Measurements from ENCODE around the gene PKN2. TPM values are rescaled to one million over a fixed set of nuclear protein-coding genes. Genes with fewer than 3 reads are reported as not detected.

PKN2 gene
- total RNA-seq, 4 donors from 2014 or later: 30.9 to 47.8 (median 38.4) TPM

DNA sequence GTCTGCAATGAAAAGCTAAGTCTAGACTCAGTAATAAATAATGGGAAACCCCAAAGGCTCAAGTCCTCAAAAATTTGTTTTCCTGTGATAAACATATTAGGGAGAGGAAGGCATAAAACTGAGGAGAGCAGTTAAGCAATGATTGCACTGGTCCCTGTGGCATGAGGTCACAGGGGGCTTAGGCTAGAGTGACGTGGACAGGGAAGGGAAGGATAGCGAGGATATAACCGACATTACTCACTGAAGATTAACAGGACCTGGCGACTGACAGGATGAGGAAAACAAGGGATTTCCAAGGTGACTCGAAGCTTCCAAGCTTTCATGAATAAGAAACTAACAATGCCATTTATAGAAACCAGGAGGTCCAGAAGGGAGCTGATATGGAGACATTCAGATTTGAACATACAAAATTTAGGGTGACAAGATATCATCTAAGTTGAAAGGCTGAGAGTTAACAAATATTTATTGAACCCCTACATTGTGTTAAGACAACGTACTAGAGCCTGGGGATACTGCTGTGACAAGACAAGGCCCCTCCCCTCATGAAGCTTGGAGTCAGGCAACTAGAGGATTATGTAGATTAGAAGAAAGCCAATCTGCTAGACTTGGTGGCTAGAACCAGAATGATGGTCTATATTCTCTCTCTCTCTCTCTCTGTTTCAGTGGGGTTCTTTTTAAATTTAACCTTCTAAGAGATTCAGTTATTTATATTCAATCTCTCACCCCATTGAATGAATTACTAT lies 33.2 kb upstream of the PKN2 start:
- no peaks in the 10 kb centered on the region for H3K36me3 ChIP-seq
- 60 to 69% methylated on average over 2 to 6 of the region's 6 CpGs for WGBS, 2 donors (ENCODE audit: low coverage in 1 of 2)
- no peak overlapping the region for H3K27ac ChIP-seq
- H3K4me3 ChIP-seq: no peak overlapping the region
- TF ChIP-seq EP300 (IDR thresholded peaks at IDR 0.05) (no peak), POLR2A (IDR thresholded peaks at IDR 0.05) (no peak), POLR2AphosphoS5 (IDR thresholded peaks at IDR 0.05) (no peak)
- TF ChIP-seq, protein P1, sequence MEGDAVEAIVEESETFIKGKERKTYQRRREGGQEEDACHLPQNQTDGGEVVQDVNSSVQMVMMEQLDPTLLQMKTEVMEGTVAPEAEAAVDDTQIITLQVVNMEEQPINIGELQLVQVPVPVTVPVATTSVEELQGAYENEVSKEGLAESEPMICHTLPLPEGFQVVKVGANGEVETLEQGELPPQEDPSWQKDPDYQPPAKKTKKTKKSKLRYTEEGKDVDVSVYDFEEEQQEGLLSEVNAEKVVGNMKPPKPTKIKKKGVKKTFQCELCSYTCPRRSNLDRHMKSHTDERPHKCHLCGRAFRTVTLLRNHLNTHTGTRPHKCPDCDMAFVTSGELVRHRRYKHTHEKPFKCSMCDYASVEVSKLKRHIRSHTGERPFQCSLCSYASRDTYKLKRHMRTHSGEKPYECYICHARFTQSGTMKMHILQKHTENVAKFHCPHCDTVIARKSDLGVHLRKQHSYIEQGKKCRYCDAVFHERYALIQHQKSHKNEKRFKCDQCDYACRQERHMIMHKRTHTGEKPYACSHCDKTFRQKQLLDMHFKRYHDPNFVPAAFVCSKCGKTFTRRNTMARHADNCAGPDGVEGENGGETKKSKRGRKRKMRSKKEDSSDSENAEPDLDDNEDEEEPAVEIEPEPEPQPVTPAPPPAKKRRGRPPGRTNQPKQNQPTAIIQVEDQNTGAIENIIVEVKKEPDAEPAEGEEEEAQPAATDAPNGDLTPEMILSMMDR (IDR thresholded peaks at IDR 0.05): no peak
- H3K4me1 ChIP-seq: peaks cover 0 to 7% (median 0%) of the 10 kb centered on the region in 3 donors
- H3K27me3 ChIP-seq: no peaks in the 10 kb centered on the region
- no peak for ATAC-seq
- no peaks in the 10 kb centered on the region for H3K9me3 ChIP-seq

DNA sequence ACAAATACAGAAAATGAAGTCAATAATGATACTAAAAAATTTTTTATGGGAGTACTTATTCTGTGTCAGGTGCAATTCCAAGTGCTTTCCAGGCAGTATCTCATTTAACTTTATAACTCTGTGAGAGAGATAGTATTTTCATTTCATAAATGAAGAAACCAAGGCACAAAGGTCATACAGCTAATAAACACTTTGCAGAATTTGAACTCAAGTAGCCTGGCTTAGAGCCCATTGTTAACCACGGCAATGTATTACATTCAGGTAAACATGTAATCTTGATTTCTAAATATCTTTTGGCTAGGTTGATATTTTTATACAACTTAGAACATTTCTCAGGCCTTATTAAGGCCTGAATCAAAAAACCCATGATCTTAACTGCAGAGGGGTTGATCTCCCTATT lies 28.9 kb upstream of the PKN2 start:
- no peak overlapping the region for H3K4me3 ChIP-seq
- no peak overlapping the region for H3K27ac ChIP-seq
- TF ChIP-seq, protein P1 (IDR thresholded peaks at IDR 0.05): no peak
- TF ChIP-seq EP300 (IDR thresholded peaks at IDR 0.05) (no peak), POLR2AphosphoS5 (IDR thresholded peaks at IDR 0.05) (no peak), POLR2A (IDR thresholded peaks at IDR 0.05) (no peak)
- H3K9me3 ChIP-seq: no peaks in the 10 kb centered on the region
- H3K36me3 ChIP-seq: no peaks in the 10 kb centered on the region
- WGBS, 2 donors (ENCODE audit: low coverage in 1 of 2): 8 to 11% methylated on average over 1 of the region's 1 CpG
- H3K27me3 ChIP-seq: no peaks in the 10 kb centered on the region
- peaks cover 0 to 7% (median 0%) of the 10 kb centered on the region in 3 donors for H3K4me1 ChIP-seq
- ATAC-seq: no peak

GRCh38 chr1:88655685-88656299 lies 28.3 kb upstream of the PKN2 start:
- TF ChIP-seq EP300 (IDR thresholded peaks at IDR 0.05): no peak
- TF ChIP-seq, protein P1 (IDR thresholded peaks at IDR 0.05): peak; percentile 42 to 66 (median 62)
- no peaks in the 10 kb centered on the region for H3K9me3 ChIP-seq
- no peak overlapping the region for H3K4me3 ChIP-seq
- no peak overlapping the region for H3K27ac ChIP-seq
- ATAC-seq: no peak
- no peaks in the 10 kb centered on the region for H3K36me3 ChIP-seq
- H3K27me3 ChIP-seq: no peaks in the 10 kb centered on the region
- 9 to 10% methylated on average over 3 of the region's 3 CpGs for WGBS, 2 donors (ENCODE audit: low coverage in 1 of 2)
- peaks cover 0 to 7% (median 0%) of the 10 kb centered on the region in 3 donors for H3K4me1 ChIP-seq

- H3K27ac ChIP-seq: no peak overlapping the region
- TF ChIP-seq POLR2A (IDR thresholded peaks at IDR 0.05) (no peak), POLR2AphosphoS5 (IDR thresholded peaks at IDR 0.05) (no peak), EP300 (IDR thresholded peaks at IDR 0.05) (no peak)
- TF ChIP-seq, protein P1 (IDR thresholded peaks at IDR 0.05): no peak
- WGBS, 2 donors (ENCODE audit: low coverage in 1 of 2): 88 to 100% methylated on average over 1 to 2 of the region's 3 CpGs
- peaks cover 0 to 7% (median 0%) of the 10 kb centered on the region in 3 donors for H3K4me1 ChIP-seq
- ATAC-seq: no peak
- H3K27me3 ChIP-seq: no peaks in the 10 kb centered on the region
- no peaks in the 10 kb centered on the region for H3K9me3 ChIP-seq
- no peak overlapping the region for H3K4me3 ChIP-seq
- H3K36me3 ChIP-seq: no peaks in the 10 kb centered on the region
Measured at GRCh38 chr1:88658419-88658818, 25.7 kb upstream of the PKN2 start.

GRCh38 chr1:88659552-88659951 lies 24.5 kb upstream of the PKN2 start:
- TF ChIP-seq, protein P1 (IDR thresholded peaks at IDR 0.05): no peak
- no peak for TF ChIP-seq POLR2AphosphoS5 (IDR thresholded peaks at IDR 0.05)
- no peak for TF ChIP-seq POLR2A (IDR thresholded peaks at IDR 0.05)
- no peak for TF ChIP-seq EP300 (IDR thresholded peaks at IDR 0.05)
- Histone ChIP-seq H3K4me3 (no peak overlapping the region), H3K36me3 (no peaks in the 10 kb centered on the region), H3K4me1 (peaks cover 0 to 7% (median 0%) of the 10 kb centered on the region in 3 donors), H3K9me3 (no peaks in the 10 kb centered on the region), H3K27ac (no peak overlapping the region), H3K27me3 (no peaks in the 10 kb centered on the region)
- no peak for ATAC-seq

Measured in gastroesophageal sphincter (tissue), 4 donors.